Tibial nerve (tissue), 4 donors: ENCODE results near the gene CDH13. TPM values are rescaled to one million over a fixed set of nuclear protein-coding genes. Genes with fewer than 3 reads are reported as not detected.

Experiments used
- DNase-seq, 2 donors: peaks; one replicate each; pipeline ENCODE4 v3.0.0-alpha.2; 2019; ENCODE audit warnings: low spot score in 2 of 2
- H3K27ac ChIP-seq, 4 donors: fragments of 200-600 bp; sonication (generic) in 3 of 4; one replicate each; pipeline ENCODE4 v1.5.1; 2017 to 2019; ENCODE audit warnings: mild to moderate bottlenecking in 1 of 4
- H3K27me3 ChIP-seq, 2 donors: fragments of 200-600 bp; sonication (generic) in 1 of 2; one replicate each; pipeline versions ENCODE4 v1.5.1 to v1.6.0; 2017 to 2019
- H3K36me3 ChIP-seq, 3 donors: fragments of 200-600 bp; sonication (generic); one replicate each; pipeline ENCODE4 v1.5.1; 2018 to 2019
- H3K4me1 ChIP-seq, 4 donors: fragments of 200-600 bp; sonication (generic) in 3 of 4; one replicate each; pipeline ENCODE4 v1.5.1; 2017 to 2019
- H3K4me3 ChIP-seq, 4 donors: fragments of 200-600 bp; sonication (generic) in 3 of 4; one replicate each; pipeline ENCODE4 v1.5.1; 2017 to 2019; ENCODE audit warnings: mild to moderate bottlenecking in 1 of 4, moderate library complexity in 1 of 4
- H3K9me3 ChIP-seq, 4 donors: fragments of 200-600 bp; sonication (generic) in 3 of 4; one replicate each; pipeline ENCODE4 v1.5.1; 2017 to 2019
- CTCF ChIP-seq, 5 experiments: fragments of 200-600 bp in 3 of 5; fragments of 450-650 bp in 2 of 5; sonication (generic) in 3 of 5; IDR thresholded peaks; one replicate each; pipeline ENCODE4 v1.5.1; 2016 to 2019; ENCODE audit warnings: antibody characterized with exemption in 5 of 5, mild to moderate bottlenecking in 3 of 5, moderate library complexity in 2 of 5
- EP300 ChIP-seq, 2 donors: sonication (generic); formaldehyde crosslinking; IDR thresholded peaks; one replicate each; pipeline ENCODE4 v1.6.1; 2017; ENCODE audit warnings: antibody characterized with exemption in 2 of 2, mild to moderate bottlenecking in 1 of 2
- POLR2A ChIP-seq, 2 donors: fragments of 450-650 bp; IDR thresholded peaks; one replicate each; pipeline ENCODE4 v1.6.1; 2017; ENCODE audit warnings: antibody characterized with exemption in 2 of 2, mild to moderate bottlenecking in 2 of 2, moderate library complexity in 2 of 2
- WGBS, 2 donors: methylation state at CpG; one replicate each; pipeline ENCODE4 v1.1.5; 2018; 5-methylcytosine and 5-hydroxymethylcytosine counted together
- small RNA-seq: library from RNA; depleted of rRNA; stranded (forward); fragments of <200 nt; gene quantifications from one replicate; pipeline ENCODE3, GENCODE V24; 2016
- total RNA-seq, 4 donors: library from RNA; depleted of rRNA; stranded (reverse); fragments of >200 nt; gene quantifications; one replicate each; pipeline ENCODE4 v1.1.0, GENCODE V29; 2016

The CDH13 gene
- total RNA-seq, 4 donors from 2014 or later: 4.1 to 14.4 (median 5.8) TPM

GRCh38 chr16:83845263-83845662 lies 1218.5 kb downstream of the CDH13 start:
- H3K9me3 ChIP-seq: no peaks in the 10 kb centered on the region
- DNase-seq: no peak
- no peak overlapping the region for H3K4me3 ChIP-seq
- TF ChIP-seq CTCF (IDR thresholded peaks at IDR 0.05): no peak
- TF ChIP-seq EP300 (IDR thresholded peaks at IDR 0.05): no peak
- TF ChIP-seq POLR2A (IDR thresholded peaks at IDR 0.05): no peak
- no peaks in the 10 kb centered on the region for H3K36me3 ChIP-seq
- H3K27me3 ChIP-seq: no peaks in the 10 kb centered on the region
- H3K27ac ChIP-seq: no peak overlapping the region
- 94 to 95% methylated on average over 8 of the region's 8 CpGs for WGBS, 2 donors
- peaks cover 0 to 3% (median 0%) of the 10 kb centered on the region in 4 donors for H3K4me1 ChIP-seq

DNA sequence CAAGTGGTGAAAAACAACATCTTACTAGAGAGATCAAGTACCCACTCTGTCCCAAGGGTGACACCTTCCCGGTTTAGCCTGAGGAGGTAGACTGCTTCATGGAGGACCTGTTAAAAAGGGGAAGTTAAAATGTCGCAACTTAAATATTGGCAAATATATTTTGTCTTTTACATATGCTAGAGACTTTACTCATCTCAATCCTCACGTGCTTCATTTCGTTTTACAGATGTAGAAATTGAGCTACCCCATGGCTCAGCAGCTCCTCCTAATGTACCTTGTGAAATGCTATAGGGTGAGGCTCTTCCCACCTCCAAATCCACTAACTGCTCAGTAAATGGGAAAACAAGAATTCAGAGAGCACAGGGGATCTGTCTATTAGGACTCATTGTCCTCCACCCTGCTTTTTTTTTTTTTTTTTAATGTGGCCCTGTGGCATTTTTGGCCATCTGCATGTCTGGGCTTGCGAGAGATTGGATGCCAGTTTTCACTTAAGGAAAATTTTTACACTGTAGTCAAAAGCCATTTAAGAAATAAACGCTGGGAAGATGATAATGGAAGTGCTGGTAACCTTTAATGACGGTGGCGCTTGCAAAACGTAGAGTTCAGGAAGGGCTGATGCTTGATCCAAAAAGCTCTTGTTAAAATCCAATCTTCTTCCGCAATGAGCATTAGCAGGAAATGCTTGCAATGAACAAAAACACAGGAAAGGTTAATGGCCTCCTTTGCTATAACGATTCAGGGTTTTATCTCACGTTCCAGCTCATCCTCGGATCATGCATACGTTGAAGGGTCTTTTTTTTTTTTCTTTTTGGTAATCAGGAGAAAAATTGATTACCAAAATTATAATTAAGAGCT lies 1220.8 kb downstream of the CDH13 start:
- Histone ChIP-seq H3K9me3 (no peaks in the 10 kb centered on the region), H3K27me3 (no peaks in the 10 kb centered on the region), H3K27ac (no peak overlapping the region), H3K4me1 (peaks cover 0 to 3% (median 0%) of the 10 kb centered on the region in 4 donors), H3K4me3 (no peak overlapping the region), H3K36me3 (no peaks in the 10 kb centered on the region)
- TF ChIP-seq EP300 (IDR thresholded peaks at IDR 0.05) (no peak), CTCF (IDR thresholded peaks at IDR 0.05) (no peak), POLR2A (IDR thresholded peaks at IDR 0.05) (no peak)
- WGBS, 2 donors: 53 to 59% methylated on average over 14 of the region's 14 CpGs
- DNase-seq: no peak

- DNase-seq: no peak
- 48 to 60% methylated on average over 6 of the region's 6 CpGs for WGBS, 2 donors
- Histone ChIP-seq H3K9me3 (no peaks in the 10 kb centered on the region), H3K4me1 (peaks cover 0 to 3% (median 0%) of the 10 kb centered on the region in 4 donors), H3K36me3 (no peaks in the 10 kb centered on the region), H3K27me3 (no peaks in the 10 kb centered on the region), H3K27ac (no peak overlapping the region), H3K4me3 (no peak overlapping the region)
- no peak for TF ChIP-seq EP300 (IDR thresholded peaks at IDR 0.05)
- TF ChIP-seq CTCF (IDR thresholded peaks at IDR 0.05): no peak
- TF ChIP-seq POLR2A (IDR thresholded peaks at IDR 0.05): no peak
Observed at GRCh38 chr16:83849421-83849820, 1222.7 kb downstream of the CDH13 start.

Small RNAs within 50 kb of the gene (small RNA-seq; reads per million reads assigned to genes)
- gene AC099506.2: not detected
- not detected for gene MIR3182
- gene MIR8058: not detected
